Lower leg skin (tissue), 4 donors: ENCODE measurements around the gene ROBO1. TPM values are rescaled to one million over a fixed set of nuclear protein-coding genes. Genes with fewer than 3 reads are reported as not detected.

Experiments
- DNase-seq, 2 donors: peaks; one replicate each; pipeline ENCODE4 v3.0.0-alpha.2; 2019; ENCODE audit warnings: low spot score in 2 of 2
- H3K4me3 ChIP-seq: fragments of 200-600 bp; sonication (generic); 2 replicates; pipeline ENCODE4 v1.5.1; 2017; ENCODE audit warnings: mild to moderate bottlenecking, low read depth; ENCODE audit not compliant: poor library complexity, severe bottlenecking
- POLR2A ChIP-seq, 2 donors: fragments of 450-650 bp; IDR thresholded peaks; one replicate each; pipeline ENCODE4 v1.6.1; 2016 to 2017; ENCODE audit warnings: antibody characterized with exemption in 2 of 2, mild to moderate bottlenecking in 1 of 2, moderate library complexity in 1 of 2
- WGBS, 2 donors: methylation state at CpG; one replicate each; pipeline ENCODE4 v1.1.5; 2018; 5-methylcytosine and 5-hydroxymethylcytosine counted together
- intact Hi-C: fragments of 100-400 bp; cut with DNase I; formaldehyde crosslinking; loops from one replicate; pipeline ENCODE4 v1.15.0; 2023; ENCODE audit warnings: low total_unique reads
- total RNA-seq, 4 donors: library from RNA; depleted of rRNA; stranded (reverse); fragments of >200 nt; gene quantifications; one replicate each; pipeline ENCODE4 v1.1.0, GENCODE V29; 2016
- TF ChIP-seq, protein P1 (sequence below), 3 donors: fragments of 450-650 bp; IDR thresholded peaks; one replicate each; pipeline ENCODE4 v1.5.1; 2016; ENCODE audit warnings: antibody characterized with exemption in 3 of 3, mild to moderate bottlenecking in 3 of 3, moderate library complexity in 2 of 3

Gene ROBO1
- total RNA-seq, result 10 to 100 TPM; 26.3 to 60.0 (median 51.0) TPM

DNA sequence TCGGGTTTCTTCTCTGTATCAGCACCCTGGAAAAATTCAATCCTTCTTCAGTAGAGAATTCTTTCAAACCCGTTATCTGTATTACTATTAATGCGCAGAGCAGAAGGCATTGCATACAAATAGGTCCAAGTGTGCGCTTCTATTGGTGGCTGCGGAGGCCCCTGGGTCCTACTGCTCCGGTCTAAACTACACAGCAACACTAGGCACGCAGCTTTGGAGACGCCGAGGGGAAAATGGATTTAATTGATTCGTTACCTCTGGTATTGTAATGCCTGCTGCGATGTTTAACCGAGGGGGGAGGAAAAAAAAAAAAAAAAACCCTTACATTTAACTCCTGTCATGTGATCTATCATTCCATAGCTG, at the start of gene ROBO1:
Gene ROBO1 (minus strand): TSS at position 94 of the 363 bp plus-strand sequence.
- no peak for DNase-seq
- TF ChIP-seq, protein P1, sequence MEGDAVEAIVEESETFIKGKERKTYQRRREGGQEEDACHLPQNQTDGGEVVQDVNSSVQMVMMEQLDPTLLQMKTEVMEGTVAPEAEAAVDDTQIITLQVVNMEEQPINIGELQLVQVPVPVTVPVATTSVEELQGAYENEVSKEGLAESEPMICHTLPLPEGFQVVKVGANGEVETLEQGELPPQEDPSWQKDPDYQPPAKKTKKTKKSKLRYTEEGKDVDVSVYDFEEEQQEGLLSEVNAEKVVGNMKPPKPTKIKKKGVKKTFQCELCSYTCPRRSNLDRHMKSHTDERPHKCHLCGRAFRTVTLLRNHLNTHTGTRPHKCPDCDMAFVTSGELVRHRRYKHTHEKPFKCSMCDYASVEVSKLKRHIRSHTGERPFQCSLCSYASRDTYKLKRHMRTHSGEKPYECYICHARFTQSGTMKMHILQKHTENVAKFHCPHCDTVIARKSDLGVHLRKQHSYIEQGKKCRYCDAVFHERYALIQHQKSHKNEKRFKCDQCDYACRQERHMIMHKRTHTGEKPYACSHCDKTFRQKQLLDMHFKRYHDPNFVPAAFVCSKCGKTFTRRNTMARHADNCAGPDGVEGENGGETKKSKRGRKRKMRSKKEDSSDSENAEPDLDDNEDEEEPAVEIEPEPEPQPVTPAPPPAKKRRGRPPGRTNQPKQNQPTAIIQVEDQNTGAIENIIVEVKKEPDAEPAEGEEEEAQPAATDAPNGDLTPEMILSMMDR (IDR thresholded peaks at IDR 0.05), result no peak
- TF ChIP-seq POLR2A (IDR thresholded peaks at IDR 0.05), result no peak
- intact Hi-C loops, result no loop called here
- H3K4me3 ChIP-seq, result no peak within 1 kb of the TSS
- 1 to 2% methylated on average over 12 of the region's 12 CpGs for WGBS, 2 donors

DNA sequence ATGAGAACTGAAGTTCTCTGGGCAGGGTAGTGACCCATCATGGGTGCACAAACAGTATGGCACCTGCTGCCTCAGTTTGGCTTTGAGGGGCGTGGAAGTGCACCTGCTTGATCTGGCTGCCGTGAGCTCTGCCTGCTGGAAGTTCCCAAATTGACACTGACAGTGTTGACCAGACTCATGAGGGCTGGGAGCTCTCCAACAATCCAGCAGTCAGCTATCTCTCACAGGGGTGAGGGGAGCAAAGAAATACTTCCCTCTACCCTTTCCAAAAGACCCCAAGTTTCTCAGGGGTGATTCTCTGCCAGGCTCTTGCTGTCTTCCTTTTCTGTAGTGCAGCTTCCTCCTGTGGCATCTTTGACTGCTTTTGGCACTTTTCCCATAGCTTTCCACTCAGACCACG, 49.4 kb upstream of the ROBO1 start:
- intact Hi-C loops, result no loop called here
- no peak for TF ChIP-seq POLR2A (IDR thresholded peaks at IDR 0.05)
- TF ChIP-seq, protein P1 (IDR thresholded peaks at IDR 0.05), result no peak
- 62 to 80% methylated on average over 3 of the region's 3 CpGs for WGBS, 2 donors

DNA sequence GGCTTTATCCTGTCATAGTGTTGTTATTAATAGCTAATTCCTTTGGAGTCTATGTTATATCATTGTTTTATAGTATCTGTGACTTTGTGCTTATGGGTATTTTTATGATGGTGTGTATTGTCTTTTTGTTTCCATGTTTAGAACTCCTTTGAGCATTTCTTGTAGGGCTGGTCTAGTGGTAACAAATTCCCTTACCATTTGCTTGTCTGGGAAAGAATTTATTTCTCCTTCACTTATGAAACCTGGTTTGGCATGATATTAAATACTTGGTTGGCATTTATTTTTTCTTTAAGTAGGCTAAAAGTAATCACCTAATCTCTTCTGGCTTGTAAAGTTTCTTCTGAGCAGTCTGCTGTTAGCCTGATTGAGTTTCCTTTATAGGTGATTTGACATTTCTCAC, 47.7 kb upstream of the ROBO1 start:
- DNase-seq, result no peak
- TF ChIP-seq, protein P1 (IDR thresholded peaks at IDR 0.05), result no peak
- TF ChIP-seq POLR2A (IDR thresholded peaks at IDR 0.05), result no peak
- H3K4me3 ChIP-seq, result no peak overlapping the region
- intact Hi-C loops, result no loop called here

More for the DNA sequence above, 49.4 kb upstream of the ROBO1 start:
- DNase-seq, result no peak
- no peak overlapping the region for H3K4me3 ChIP-seq

DNA sequence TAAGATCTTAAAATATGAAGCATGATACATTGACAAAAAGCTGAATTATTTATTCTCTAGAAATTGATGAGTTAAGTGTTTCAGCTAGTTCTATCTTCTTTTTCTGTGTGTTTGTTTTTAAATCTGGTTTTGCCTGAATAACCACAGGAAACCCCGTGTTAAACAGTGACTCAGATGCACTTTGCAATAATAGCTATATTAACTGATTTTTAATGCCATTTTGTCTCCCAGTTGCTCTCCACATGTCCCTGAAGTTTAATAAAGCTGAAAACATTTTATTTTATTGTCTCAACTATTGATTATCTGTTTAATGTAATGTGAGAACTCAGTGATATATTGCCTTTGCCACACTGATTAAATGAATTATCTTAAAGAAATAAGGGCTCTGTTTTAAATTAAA, 42.8 kb upstream of the ROBO1 start:
- 19 to 32% methylated on average over 1 of the region's 1 CpG for WGBS, 2 donors
- no peak for DNase-seq
- intact Hi-C loops, result no loop called here
- TF ChIP-seq POLR2A (IDR thresholded peaks at IDR 0.05), result no peak
- TF ChIP-seq, protein P1 (IDR thresholded peaks at IDR 0.05), result no peak
- H3K4me3 ChIP-seq, result no peak overlapping the region

- 78 to 89% methylated on average over 3 of the region's 3 CpGs for WGBS, 2 donors
- DNase-seq, result no peak
- TF ChIP-seq, protein P1 (IDR thresholded peaks at IDR 0.05), result no peak
- TF ChIP-seq POLR2A (IDR thresholded peaks at IDR 0.05), result no peak
- intact Hi-C loops, result no loop called here
- no peak overlapping the region for H3K4me3 ChIP-seq
These were observed 42.3 kb upstream of the ROBO1 start for GRCh38 chr3:79810092-79810491.

- TF ChIP-seq POLR2A (IDR thresholded peaks at IDR 0.05), result no peak
- TF ChIP-seq, protein P1 (IDR thresholded peaks at IDR 0.05), result no peak
- 68 to 78% methylated on average over 2 of the region's 2 CpGs for WGBS, 2 donors
- no peak overlapping the region for H3K4me3 ChIP-seq
- intact Hi-C loops, result no loop called here
- DNase-seq, result no peak
These were observed 41.3 kb upstream of the ROBO1 start for GRCh38 chr3:79809106-79809505.
